HL-60 (cell line): ENCODE data around the gene NOS1AP.

Source experiments
- POLR2AphosphoS5 ChIP-seq: IDR thresholded peaks from 2 replicates; pipeline ENCODE4 v1.6.1; 2012; ENCODE audit warnings: low read depth
- TF ChIP-seq, protein P1 (sequence below): IDR thresholded peaks from one replicate; pipeline ENCODE4 v1.5.1; 2011; ENCODE audit warnings: low read length, control low read depth, inconsistent platforms; ENCODE audit not compliant: insufficient read depth

DNA sequence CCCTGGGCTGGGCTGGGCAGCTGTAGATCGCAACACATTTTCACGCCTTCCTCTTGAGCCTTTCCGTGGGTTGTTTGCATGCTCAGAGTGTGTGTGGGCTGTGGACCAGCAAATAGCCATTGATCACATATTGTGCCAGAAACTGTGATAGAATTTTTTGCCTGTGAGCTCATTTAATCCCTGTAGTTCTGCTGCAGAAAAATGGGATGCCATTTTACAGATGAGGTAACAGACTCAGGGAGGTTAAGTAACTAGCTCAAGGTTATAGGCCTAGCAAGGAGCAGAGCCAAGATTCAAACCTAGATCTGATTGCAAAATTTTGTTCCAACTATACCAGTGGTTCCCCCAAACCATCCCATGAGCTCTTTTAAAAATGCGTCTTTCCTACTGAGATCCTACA, 296.7 kb downstream of the NOS1AP start:
- TF ChIP-seq, protein P1, sequence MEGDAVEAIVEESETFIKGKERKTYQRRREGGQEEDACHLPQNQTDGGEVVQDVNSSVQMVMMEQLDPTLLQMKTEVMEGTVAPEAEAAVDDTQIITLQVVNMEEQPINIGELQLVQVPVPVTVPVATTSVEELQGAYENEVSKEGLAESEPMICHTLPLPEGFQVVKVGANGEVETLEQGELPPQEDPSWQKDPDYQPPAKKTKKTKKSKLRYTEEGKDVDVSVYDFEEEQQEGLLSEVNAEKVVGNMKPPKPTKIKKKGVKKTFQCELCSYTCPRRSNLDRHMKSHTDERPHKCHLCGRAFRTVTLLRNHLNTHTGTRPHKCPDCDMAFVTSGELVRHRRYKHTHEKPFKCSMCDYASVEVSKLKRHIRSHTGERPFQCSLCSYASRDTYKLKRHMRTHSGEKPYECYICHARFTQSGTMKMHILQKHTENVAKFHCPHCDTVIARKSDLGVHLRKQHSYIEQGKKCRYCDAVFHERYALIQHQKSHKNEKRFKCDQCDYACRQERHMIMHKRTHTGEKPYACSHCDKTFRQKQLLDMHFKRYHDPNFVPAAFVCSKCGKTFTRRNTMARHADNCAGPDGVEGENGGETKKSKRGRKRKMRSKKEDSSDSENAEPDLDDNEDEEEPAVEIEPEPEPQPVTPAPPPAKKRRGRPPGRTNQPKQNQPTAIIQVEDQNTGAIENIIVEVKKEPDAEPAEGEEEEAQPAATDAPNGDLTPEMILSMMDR: no peak
- no peak for TF ChIP-seq POLR2AphosphoS5
